Measurements from ENCODE around the gene NCOA7.

- TF ChIP-seq POLR2A (IDR thresholded peaks at IDR 0.05; ENCODE audit: low read depth, low read length) (no peak), TAF1 (IDR thresholded peaks at IDR 0.05; ENCODE audit: borderline replicate concordance, low read depth, low read length) (no peak), POLR2AphosphoS5 (IDR thresholded peaks at IDR 0.05; ENCODE audit: low read depth, low read length) (no peak)
These were observed 36.9 kb upstream of the NCOA7 start for GRCh38 chr6:125753937-125754259.

Data from GM12892 (cell line).